Epithelial cell of proximal tubule (primary cell): Measurements from ENCODE around the gene BRINP2. TPM values are rescaled to one million over a fixed set of nuclear protein-coding genes. Genes with fewer than 3 reads are reported as not detected.
"Not testable (repeated sequence)": the region's sequence is repeated elsewhere in the genome, so short reads cannot be mapped to it uniquely, and the experiment has no call there.

Experiments
- DNase-seq: peaks from one replicate; pipeline ENCODE4 v3.0.0-alpha.2; 2011; ENCODE audit warnings: low read depth
- H3K4me3 ChIP-seq: 2 replicates; pipeline ENCODE4 v1.5.1; 2011; ENCODE audit warnings: low read depth, mild to moderate bottlenecking, low read length
- total RNA-seq: library from RNA; depleted of rRNA; stranded (reverse); fragments of >200 nt; gene quantifications from 2 replicates; pipeline ENCODE4 v1.2.3, GENCODE V29; 2015
- TF ChIP-seq, protein P1 (sequence below): conservative IDR thresholded peaks from 2 replicates; pipeline ENCODE4 v1.5.1; 2012; ENCODE audit warnings: low read depth, mild to moderate bottlenecking, low read length

The BRINP2 gene
- total RNA-seq, 1 donor from 2014 or later: not detected

- no peak for DNase-seq
- TF ChIP-seq, protein P1, sequence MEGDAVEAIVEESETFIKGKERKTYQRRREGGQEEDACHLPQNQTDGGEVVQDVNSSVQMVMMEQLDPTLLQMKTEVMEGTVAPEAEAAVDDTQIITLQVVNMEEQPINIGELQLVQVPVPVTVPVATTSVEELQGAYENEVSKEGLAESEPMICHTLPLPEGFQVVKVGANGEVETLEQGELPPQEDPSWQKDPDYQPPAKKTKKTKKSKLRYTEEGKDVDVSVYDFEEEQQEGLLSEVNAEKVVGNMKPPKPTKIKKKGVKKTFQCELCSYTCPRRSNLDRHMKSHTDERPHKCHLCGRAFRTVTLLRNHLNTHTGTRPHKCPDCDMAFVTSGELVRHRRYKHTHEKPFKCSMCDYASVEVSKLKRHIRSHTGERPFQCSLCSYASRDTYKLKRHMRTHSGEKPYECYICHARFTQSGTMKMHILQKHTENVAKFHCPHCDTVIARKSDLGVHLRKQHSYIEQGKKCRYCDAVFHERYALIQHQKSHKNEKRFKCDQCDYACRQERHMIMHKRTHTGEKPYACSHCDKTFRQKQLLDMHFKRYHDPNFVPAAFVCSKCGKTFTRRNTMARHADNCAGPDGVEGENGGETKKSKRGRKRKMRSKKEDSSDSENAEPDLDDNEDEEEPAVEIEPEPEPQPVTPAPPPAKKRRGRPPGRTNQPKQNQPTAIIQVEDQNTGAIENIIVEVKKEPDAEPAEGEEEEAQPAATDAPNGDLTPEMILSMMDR: no peak
- no peak overlapping the region for H3K4me3 ChIP-seq
These were observed 144.5 kb downstream of the BRINP2 start for GRCh38 chr1:177315261-177315660.

- H3K4me3 ChIP-seq: no peak overlapping the region
- no peak for DNase-seq
- TF ChIP-seq, protein P1: no peak
These were observed 145.0 kb downstream of the BRINP2 start for GRCh38 chr1:177315761-177316160.

DNA sequence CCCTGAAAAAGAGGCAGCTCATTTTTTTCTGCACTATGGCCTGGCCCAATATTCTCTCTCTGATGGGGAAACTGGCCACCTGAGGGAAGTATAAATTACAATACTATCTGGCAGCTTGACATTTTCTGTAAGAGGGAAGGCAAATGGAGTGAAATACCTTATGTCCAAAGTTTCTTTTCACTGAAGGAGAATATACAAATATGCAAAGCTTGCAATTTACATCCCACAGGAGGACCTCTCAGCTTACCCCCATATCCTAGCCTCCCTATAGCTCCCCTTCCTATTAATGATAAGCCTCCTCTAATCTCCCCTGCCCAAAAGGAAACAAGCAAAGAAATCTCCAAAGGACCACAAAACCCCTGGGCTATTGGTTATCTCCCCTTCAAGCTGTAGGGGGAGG lies 150.7 kb downstream of the BRINP2 start:
- not testable (repeated sequence) for DNase-seq, H3K4me3 ChIP-seq

DNA sequence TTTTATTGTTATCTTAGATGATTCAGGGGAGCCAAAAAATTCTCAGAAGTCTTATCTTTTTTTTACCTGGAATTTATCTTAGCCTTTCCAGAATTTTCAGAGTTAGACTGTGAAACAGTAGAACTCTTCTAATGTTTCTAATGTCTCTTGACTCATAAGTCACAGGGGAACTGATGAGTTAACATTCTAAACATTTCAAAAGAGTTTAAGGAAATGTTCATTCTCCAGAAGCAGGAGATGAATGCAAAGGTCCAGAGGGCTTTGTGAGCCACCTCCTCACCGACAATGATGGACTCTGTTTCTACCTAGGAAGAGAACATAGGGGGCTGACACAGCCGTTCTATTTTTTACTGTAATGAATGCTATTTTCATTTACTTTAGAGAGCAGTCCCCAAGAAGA lies 157.5 kb downstream of the BRINP2 start:
- H3K4me3 ChIP-seq: no peak overlapping the region
- DNase-seq: no peak
- TF ChIP-seq, protein P1: no peak

DNA sequence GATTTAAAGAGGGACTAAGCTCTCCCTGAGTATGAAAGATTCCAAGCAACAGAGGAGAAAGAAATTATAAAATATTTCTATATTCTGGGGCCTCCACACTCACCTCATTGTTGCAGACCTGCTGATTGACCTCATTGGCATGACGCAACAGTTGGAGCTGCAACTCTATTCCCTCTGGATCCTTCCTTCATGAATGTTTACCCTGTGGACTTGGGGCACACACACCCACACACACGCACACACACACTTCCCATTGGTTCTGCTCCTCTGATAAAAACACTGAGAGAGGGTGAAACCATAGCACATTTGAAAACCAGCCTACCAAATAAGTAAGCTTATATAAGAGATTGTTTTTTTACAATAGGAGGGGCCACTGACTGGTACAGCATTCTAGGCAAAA lies 159.1 kb downstream of the BRINP2 start:
- TF ChIP-seq, protein P1: no peak
- DNase-seq: no peak
- H3K4me3 ChIP-seq: no peak overlapping the region

Other genes with a start within 250 kb of the BRINP2 start
- 0.23 TPM in 1 of 2 replicates, not detected in the other for gene ASTN1, start 6.2 kb upstream of the BRINP2 start, total RNA-seq